DMS53 treated with DMSO at 0.1 percent for 48 hours (cell line): ENCODE results near the gene ABLIM2.

Source experiments
- DNase-seq: peaks from one replicate; lab custom pipeline; 2025; ENCODE audit not compliant: unreplicated experiment; lab: John Stamatoyannopoulos, UW

ABLIM2 gene

GRCh38 chr4:7967501-7968261, 190.9 kb downstream of the ABLIM2 start:
- no peak for DNase-seq

GRCh38 chr4:7967063-7967440, 191.6 kb downstream of the ABLIM2 start:
- no peak for DNase-seq

GRCh38 chr4:7966281-7967062, 192.1 kb downstream of the ABLIM2 start:
- DNase-seq: no peak

GRCh38 chr4:7964890-7965662, 193.5 kb downstream of the ABLIM2 start:
- DNase-seq: no peak

GRCh38 chr4:7964459-7964858, 194.2 kb downstream of the ABLIM2 start:
- DNase-seq: no peak

- DNase-seq: no peak
Measured at GRCh38 chr4:7963691-7964090, 194.9 kb downstream of the ABLIM2 start.

- DNase-seq: no peak
Measured at GRCh38 chr4:7962609-7963508, 195.8 kb downstream of the ABLIM2 start.

- DNase-seq: no peak
Measured at GRCh38 chr4:7960790-7961655, 197.6 kb downstream of the ABLIM2 start.

- no peak for DNase-seq
Measured at GRCh38 chr4:7960017-7960789, 198.4 kb downstream of the ABLIM2 start.

GRCh38 chr4:7959078-7959477, 199.5 kb downstream of the ABLIM2 start:
- DNase-seq: no peak

GRCh38 chr4:7956934-7957656, 201.5 kb downstream of the ABLIM2 start:
- no peak for DNase-seq

GRCh38 chr4:7956270-7956808, 202.3 kb downstream of the ABLIM2 start:
- DNase-seq: no peak

GRCh38 chr4:7955393-7955792, 203.2 kb downstream of the ABLIM2 start:
- no peak for DNase-seq

GRCh38 chr4:7952615-7953014, 206.0 kb downstream of the ABLIM2 start:
- DNase-seq: no peak

- no peak for DNase-seq
Measured at GRCh38 chr4:7950301-7951092, 208.1 kb downstream of the ABLIM2 start.

GRCh38 chr4:7949759-7950158, 208.9 kb downstream of the ABLIM2 start:
- no peak for DNase-seq

- DNase-seq: no peak
Measured at GRCh38 chr4:7947927-7948326, 210.7 kb downstream of the ABLIM2 start.
